Stomach (tissue), 9 donors: ENCODE results near the gene YIPF1. TPM values are rescaled to one million over a fixed set of nuclear protein-coding genes. Genes with fewer than 3 reads are reported as not detected.
A peak's percentile ranks its signal among the peaks of the same experiment; 100 is the strongest.
"Not testable (repeated sequence)": the region's sequence is repeated elsewhere in the genome, so short reads cannot be mapped to it uniquely, and the experiment has no call there.

Source experiments
- DNase-seq, 2 donors: peaks; one replicate each; pipeline versions ENCODE4 v3.0.0 to v3.0.0-alpha.2; 2013 to 2019
- H3K27ac ChIP-seq, 5 donors: fragments of 200-600 bp in 4 of 5; sonication (generic) in 4 of 5; one replicate each; pipeline ENCODE4 v1.5.1; 2013 to 2019; ENCODE audit warnings: mild to moderate bottlenecking in 1 of 5, moderate library complexity in 1 of 5
- H3K27me3 ChIP-seq, 3 donors: fragments of 200-600 bp; sonication (generic); one replicate each; pipeline ENCODE4 v1.5.1; 2017 to 2019; ENCODE audit warnings: mixed run types in 1 of 3
- H3K36me3 ChIP-seq, 4 donors: fragments of 200-600 bp; sonication (generic); 1 replicate in 3 of 4; 2 replicates in 1 of 4; pipeline ENCODE4 v1.5.1; 2016 to 2019
- H3K4me1 ChIP-seq, 4 donors: fragments of 200-600 bp; sonication (generic); one replicate each; pipeline ENCODE4 v1.5.1; 2016 to 2019
- H3K4me3 ChIP-seq, 4 donors: fragments of 200-600 bp; sonication (generic) in 3 of 4; one replicate each; pipeline ENCODE4 v1.5.1; 2016 to 2019; ENCODE audit warnings: mild to moderate bottlenecking in 1 of 4
- H3K9me3 ChIP-seq, 4 donors: fragments of 200-600 bp; sonication (generic); one replicate each; pipeline ENCODE4 v1.5.1; 2016 to 2019
- CTCF ChIP-seq, 7 experiments: fragments of 450-650 bp in 4 of 7; fragments of 200-600 bp in 3 of 7; sonication (generic) in 3 of 7; IDR thresholded peaks; one replicate each; pipeline ENCODE4 v1.5.1; 2016 to 2019; ENCODE audit warnings: antibody characterized with exemption in 7 of 7, control low read depth in 2 of 7, mild to moderate bottlenecking in 1 of 7
- EP300 ChIP-seq: sonication (generic); formaldehyde crosslinking; IDR thresholded peaks from one replicate; pipeline ENCODE4 v1.6.1; 2017; ENCODE audit warnings: antibody characterized with exemption
- POLR2A ChIP-seq, 4 donors: fragments of 450-650 bp; IDR thresholded peaks; one replicate each; pipeline ENCODE4 v1.6.1; 2016; ENCODE audit warnings: antibody characterized with exemption in 4 of 4, control low read depth in 2 of 4, mild to moderate bottlenecking in 1 of 4, moderate library complexity in 1 of 4
- POLR2AphosphoS5 ChIP-seq, 3 donors: sonication (generic); formaldehyde crosslinking; IDR thresholded peaks; one replicate each; pipeline ENCODE4 v1.6.1; 2016; ENCODE audit warnings: antibody characterized with exemption in 3 of 3
- WGBS, 5 donors: extraction: QIAGEN DNeasy Blood & Tissue Kit in 3 of 5; methylation state at CpG; one replicate each; pipeline versions ENCODE4 v1.1.5 to v1.1.7; 2013 to 2018; 5-methylcytosine and 5-hydroxymethylcytosine counted together
- intact Hi-C: fragments of 100-400 bp; cut with DNase I; formaldehyde crosslinking; loops from one replicate; pipeline ENCODE4 v1.15.1; 2023; ENCODE audit warnings: low total_unique reads
- polyA plus RNA-seq, 3 donors: library from polyadenylated mRNA; stranded (reverse); fragments of 200-250 nt; gene quantifications; one replicate each; pipeline ENCODE4 v1.2.3, GENCODE V29; 2013
- total RNA-seq, 5 donors: library from RNA; depleted of rRNA; stranded (reverse); fragments of >200 nt; gene quantifications; one replicate each; pipeline versions ENCODE4 v1.1.0 to v1.2.3, GENCODE V29; 2014 to 2016
- donor health status: healthy with polysubstance abuse.
- donor health status: Bipolar disorder and iron deficiency.
- donor health status: healthy.

The YIPF1 gene
- total and polyA plus RNA-seq, 8 donors, result 7.6 to 44.3 (median 22.7) TPM

GRCh38 chr1:53821380-53821779, 68.2 kb downstream of the YIPF1 start:
- TF ChIP-seq POLR2A (IDR thresholded peaks at IDR 0.05) (no peak), POLR2AphosphoS5 (IDR thresholded peaks at IDR 0.05) (no peak), CTCF (IDR thresholded peaks at IDR 0.05) (no peak), EP300 (no peak)
- intact Hi-C loops, result no loop called here
- Histone ChIP-seq H3K9me3 (no peaks in the 10 kb centered on the region), H3K27me3 (no peaks in the 10 kb centered on the region), H3K36me3 (peaks cover 15 to 74% (median 64%) of the 10 kb centered on the region in 4 donors), H3K27ac (no peak overlapping the region), H3K4me1 (no peaks in the 10 kb centered on the region), H3K4me3 (no peak overlapping the region)
- DNase-seq, result no peak
- WGBS, 5 donors, result 92 to 97% (median 94%) methylated on average over 5 of the region's 5 CpGs

DNA sequence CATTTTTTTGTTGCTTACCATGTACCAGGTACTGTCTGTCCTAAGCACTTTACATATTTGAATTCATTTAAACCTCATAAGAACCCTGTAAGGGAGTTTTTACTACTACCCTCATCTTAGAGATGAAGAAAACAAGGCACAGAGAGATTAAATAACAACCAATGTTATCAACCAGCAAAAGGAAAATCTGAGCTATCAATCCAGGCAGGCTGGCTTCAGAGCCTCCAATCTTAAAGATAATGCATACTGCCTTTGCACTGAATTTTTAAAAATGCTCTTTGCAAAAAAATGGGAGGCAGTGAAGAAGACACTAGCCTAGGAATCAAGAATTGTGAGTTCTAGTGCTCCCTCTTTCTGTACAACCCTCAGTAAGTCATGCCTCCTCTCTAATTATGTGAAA, 70.2 kb downstream of the YIPF1 start:
- DNase-seq, result no peak
- no peak overlapping the region for H3K4me3 ChIP-seq
- intact Hi-C loops, result no loop called here
- H3K9me3 ChIP-seq, result no peaks in the 10 kb centered on the region
- no peaks in the 10 kb centered on the region for H3K4me1 ChIP-seq
- H3K27ac ChIP-seq, result no peak overlapping the region
- peaks cover 7 to 64% (median 49%) of the 10 kb centered on the region in 4 donors for H3K36me3 ChIP-seq
- TF ChIP-seq POLR2AphosphoS5 (IDR thresholded peaks at IDR 0.05) (no peak), EP300 (no peak), CTCF (IDR thresholded peaks at IDR 0.05) (no peak), POLR2A (IDR thresholded peaks at IDR 0.05) (no peak)
- H3K27me3 ChIP-seq, result no peaks in the 10 kb centered on the region

GRCh38 chr1:53816584-53816983, 73.0 kb downstream of the YIPF1 start:
- H3K27me3 ChIP-seq, H3K27ac ChIP-seq, intact Hi-C loops, H3K4me1 ChIP-seq, H3K9me3 ChIP-seq, H3K4me3 ChIP-seq, DNase-seq: not testable (repeated sequence)
- peaks cover 4 to 58% (median 44%) of the 10 kb centered on the region in 4 donors for H3K36me3 ChIP-seq
- WGBS, 5 donors, result 91 to 100% (median 100%) methylated on average over 1 of the region's 1 CpG

GRCh38 chr1:53815484-53815883, 74.1 kb downstream of the YIPF1 start:
- WGBS, 5 donors, result 34 to 81% (median 64%) methylated on average over 1 of the region's 1 CpG

DNA sequence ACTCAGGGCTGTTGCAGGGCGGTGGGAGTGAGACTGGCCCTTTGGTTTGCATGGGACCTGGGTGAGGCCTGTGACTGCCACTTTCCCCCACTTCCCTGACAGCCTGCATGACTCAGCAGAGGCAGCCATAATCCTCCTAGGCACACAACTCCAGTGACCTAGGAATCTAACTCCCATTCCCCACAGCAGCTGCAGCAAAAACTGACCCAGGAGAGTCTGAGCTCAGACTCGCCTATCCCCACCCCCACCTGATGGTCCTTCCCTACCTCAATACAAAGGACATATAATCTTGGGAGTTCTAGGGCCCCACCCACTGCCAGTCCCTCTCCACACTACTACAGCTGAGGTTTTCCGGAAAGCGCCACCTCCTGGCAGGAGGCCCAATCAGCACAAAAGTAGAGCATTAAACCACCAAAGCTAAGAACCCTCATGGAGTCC, 78.2 kb downstream of the YIPF1 start:
- no peaks in the 10 kb centered on the region for H3K4me1 ChIP-seq

More at GRCh38 chr1:53815484-53815883, 74.1 kb downstream of the YIPF1 start:
- DNase-seq, H3K9me3 ChIP-seq, intact Hi-C loops, H3K4me1 ChIP-seq, H3K27ac ChIP-seq, H3K27me3 ChIP-seq, H3K4me3 ChIP-seq: not testable (repeated sequence)
- H3K36me3 ChIP-seq, result peaks cover 4 to 59% (median 52%) of the 10 kb centered on the region in 4 donors

More for the DNA sequence above, 78.2 kb downstream of the YIPF1 start:
- Histone ChIP-seq H3K27ac (no peak overlapping the region), H3K4me3 (no peak overlapping the region), H3K27me3 (no peaks in the 10 kb centered on the region), H3K9me3 (no peaks in the 10 kb centered on the region), H3K36me3 (peaks cover 0 to 54% (median 40%) of the 10 kb centered on the region in 4 donors)
- WGBS, 5 donors, result 92 to 100% (median 97%) methylated on average over 4 of the region's 4 CpGs
- intact Hi-C loops, result no loop called here
- DNase-seq, result peak in 1 of 2 donors; percentile 7
- no peak for TF ChIP-seq POLR2A (IDR thresholded peaks at IDR 0.05)
- TF ChIP-seq POLR2AphosphoS5 (IDR thresholded peaks at IDR 0.05), result no peak
- no peak for TF ChIP-seq EP300
- no peak for TF ChIP-seq CTCF (IDR thresholded peaks at IDR 0.05)
